ENCODE results near the gene MAGI3.
"Not testable (repeated sequence)": the region's sequence is repeated elsewhere in the genome, so short reads cannot be mapped to it uniquely, and the experiment has no call there.

DNA sequence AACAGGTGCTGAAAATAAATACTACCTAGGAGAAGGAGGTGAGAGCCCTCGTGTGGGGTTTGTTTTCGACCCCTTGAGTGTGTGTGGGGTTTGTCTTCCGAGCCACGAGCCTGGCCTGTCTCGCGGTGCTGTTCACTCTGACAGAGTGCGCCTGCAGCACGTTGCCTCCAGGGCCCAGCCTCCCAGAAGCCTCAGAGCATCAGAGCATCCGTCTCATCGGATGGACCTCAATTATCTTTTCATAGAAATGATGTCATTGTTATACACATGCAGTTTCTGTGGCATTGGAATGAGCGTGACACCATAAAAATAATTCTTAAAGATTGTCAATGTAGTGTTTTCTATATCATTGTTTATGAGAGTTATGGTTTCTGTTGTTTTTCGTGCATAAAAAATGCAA lies 119.5 kb downstream of the MAGI3 start:
- TF ChIP-seq, protein P1, sequence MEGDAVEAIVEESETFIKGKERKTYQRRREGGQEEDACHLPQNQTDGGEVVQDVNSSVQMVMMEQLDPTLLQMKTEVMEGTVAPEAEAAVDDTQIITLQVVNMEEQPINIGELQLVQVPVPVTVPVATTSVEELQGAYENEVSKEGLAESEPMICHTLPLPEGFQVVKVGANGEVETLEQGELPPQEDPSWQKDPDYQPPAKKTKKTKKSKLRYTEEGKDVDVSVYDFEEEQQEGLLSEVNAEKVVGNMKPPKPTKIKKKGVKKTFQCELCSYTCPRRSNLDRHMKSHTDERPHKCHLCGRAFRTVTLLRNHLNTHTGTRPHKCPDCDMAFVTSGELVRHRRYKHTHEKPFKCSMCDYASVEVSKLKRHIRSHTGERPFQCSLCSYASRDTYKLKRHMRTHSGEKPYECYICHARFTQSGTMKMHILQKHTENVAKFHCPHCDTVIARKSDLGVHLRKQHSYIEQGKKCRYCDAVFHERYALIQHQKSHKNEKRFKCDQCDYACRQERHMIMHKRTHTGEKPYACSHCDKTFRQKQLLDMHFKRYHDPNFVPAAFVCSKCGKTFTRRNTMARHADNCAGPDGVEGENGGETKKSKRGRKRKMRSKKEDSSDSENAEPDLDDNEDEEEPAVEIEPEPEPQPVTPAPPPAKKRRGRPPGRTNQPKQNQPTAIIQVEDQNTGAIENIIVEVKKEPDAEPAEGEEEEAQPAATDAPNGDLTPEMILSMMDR (IDR thresholded peaks at IDR 0.05; ENCODE audit: low read depth, low read length, missing input control), result not testable (repeated sequence)
- TF ChIP-seq SP1 (IDR thresholded peaks at IDR 0.05); EGR1 (IDR thresholded peaks at IDR 0.05; ENCODE audit: low read depth in 2 of 2); RXRA (IDR thresholded peaks at IDR 0.05); GABPA (IDR thresholded peaks at IDR 0.05 in 1 of 2, conservative IDR thresholded peaks at IDR 0.05 in 1 of 2): not testable (repeated sequence)
- TF ChIP-seq, protein P2, sequence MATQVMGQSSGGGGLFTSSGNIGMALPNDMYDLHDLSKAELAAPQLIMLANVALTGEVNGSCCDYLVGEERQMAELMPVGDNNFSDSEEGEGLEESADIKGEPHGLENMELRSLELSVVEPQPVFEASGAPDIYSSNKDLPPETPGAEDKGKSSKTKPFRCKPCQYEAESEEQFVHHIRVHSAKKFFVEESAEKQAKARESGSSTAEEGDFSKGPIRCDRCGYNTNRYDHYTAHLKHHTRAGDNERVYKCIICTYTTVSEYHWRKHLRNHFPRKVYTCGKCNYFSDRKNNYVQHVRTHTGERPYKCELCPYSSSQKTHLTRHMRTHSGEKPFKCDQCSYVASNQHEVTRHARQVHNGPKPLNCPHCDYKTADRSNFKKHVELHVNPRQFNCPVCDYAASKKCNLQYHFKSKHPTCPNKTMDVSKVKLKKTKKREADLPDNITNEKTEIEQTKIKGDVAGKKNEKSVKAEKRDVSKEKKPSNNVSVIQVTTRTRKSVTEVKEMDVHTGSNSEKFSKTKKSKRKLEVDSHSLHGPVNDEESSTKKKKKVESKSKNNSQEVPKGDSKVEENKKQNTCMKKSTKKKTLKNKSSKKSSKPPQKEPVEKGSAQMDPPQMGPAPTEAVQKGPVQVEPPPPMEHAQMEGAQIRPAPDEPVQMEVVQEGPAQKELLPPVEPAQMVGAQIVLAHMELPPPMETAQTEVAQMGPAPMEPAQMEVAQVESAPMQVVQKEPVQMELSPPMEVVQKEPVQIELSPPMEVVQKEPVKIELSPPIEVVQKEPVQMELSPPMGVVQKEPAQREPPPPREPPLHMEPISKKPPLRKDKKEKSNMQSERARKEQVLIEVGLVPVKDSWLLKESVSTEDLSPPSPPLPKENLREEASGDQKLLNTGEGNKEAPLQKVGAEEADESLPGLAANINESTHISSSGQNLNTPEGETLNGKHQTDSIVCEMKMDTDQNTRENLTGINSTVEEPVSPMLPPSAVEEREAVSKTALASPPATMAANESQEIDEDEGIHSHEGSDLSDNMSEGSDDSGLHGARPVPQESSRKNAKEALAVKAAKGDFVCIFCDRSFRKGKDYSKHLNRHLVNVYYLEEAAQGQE (IDR thresholded peaks at IDR 0.05), result not testable (repeated sequence)
- TF ChIP-seq, protein P3, sequence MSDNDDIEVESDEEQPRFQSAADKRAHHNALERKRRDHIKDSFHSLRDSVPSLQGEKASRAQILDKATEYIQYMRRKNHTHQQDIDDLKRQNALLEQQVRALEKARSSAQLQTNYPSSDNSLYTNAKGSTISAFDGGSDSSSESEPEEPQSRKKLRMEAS (IDR thresholded peaks at IDR 0.05), result not testable (repeated sequence)

Measured in liver (tissue), 3 donors.